HepG2 (cell line): ENCODE results near the gene ANTXR1. TPM values are rescaled to one million over a fixed set of nuclear protein-coding genes. Genes with fewer than 3 reads are reported as not detected.

Experiments
- ARID2 ChIP-seq: sonication (generic); formaldehyde crosslinking; IDR thresholded peaks from 2 replicates; pipeline ENCODE4 v1.8.1; 2022; ENCODE audit warnings: mild to moderate bottlenecking, missing genetic modification reagents, borderline replicate concordance
- CEBPG ChIP-seq: IDR thresholded peaks from 2 replicates; pipeline ENCODE4 v1.6.1; 2016
- CREM ChIP-seq, 2 experiments: sonication (generic) in 1 of 2; formaldehyde crosslinking in 1 of 2; IDR thresholded peaks; 2 replicates each; pipeline versions ENCODE4 v1.4.0 to v1.6.1; 2016 to 2020; ENCODE audit warnings: antibody characterized with exemption in 1 of 2, mild to moderate bottlenecking in 1 of 2, missing genetic modification reagents in 1 of 2
- EEA1 ChIP-seq: sonication (generic); formaldehyde crosslinking; IDR thresholded peaks from 2 replicates; pipeline ENCODE4 v1.5.1; 2020; ENCODE audit warnings: mild to moderate bottlenecking, missing genetic modification reagents, borderline replicate concordance
- GZF1 ChIP-seq: sonication (generic); formaldehyde crosslinking; IDR thresholded peaks from 2 replicates; pipeline ENCODE4 v1.5.1; 2020; ENCODE audit warnings: mild to moderate bottlenecking, missing genetic modification reagents
- HDAC2 ChIP-seq: sonication (generic); formaldehyde crosslinking; IDR thresholded peaks from 2 replicates; pipeline ENCODE4 v1.4.0; 2020; ENCODE audit warnings: missing genetic modification reagents
- JUN ChIP-seq: sonication (generic); formaldehyde crosslinking; IDR thresholded peaks from 2 replicates; pipeline ENCODE4 v1.4.0; 2020; ENCODE audit warnings: mild to moderate bottlenecking, missing genetic modification reagents
- KDM1A ChIP-seq: IDR thresholded peaks from 2 replicates; pipeline ENCODE4 v1.6.1; 2016; ENCODE audit warnings: missing compliant biosample characterization
- LCORL ChIP-seq, 2 experiments: fragments of 450-650 bp in 1 of 2; sonication (generic) in 1 of 2; formaldehyde crosslinking in 1 of 2; IDR thresholded peaks; 2 replicates each; pipeline versions ENCODE4 v1.5.0 to v1.6.1; 2017 to 2020; ENCODE audit warnings: antibody characterized with exemption in 1 of 2, missing genetic modification reagents in 1 of 2
- NCOA1 ChIP-seq: sonication (generic); formaldehyde crosslinking; IDR thresholded peaks from 2 replicates; pipeline ENCODE4 v1.9.0; 2021; ENCODE audit warnings: missing genetic modification reagents
- SCMH1 ChIP-seq: sonication (generic); formaldehyde crosslinking; IDR thresholded peaks from 2 replicates; pipeline ENCODE4 v1.9.0; 2021; ENCODE audit warnings: missing genetic modification reagents, mild to moderate bottlenecking, borderline replicate concordance
- SRSF1 ChIP-seq: fragments of 200-400 bp; formaldehyde crosslinking; optimal IDR thresholded peaks from 2 replicates; pipeline ENCODE3; 2017; ENCODE audit warnings: mild to moderate bottlenecking, low read depth, low read length, moderate library complexity
- SSRP1 ChIP-seq: IDR thresholded peaks from 2 replicates; pipeline ENCODE4 v1.6.1; 2016; ENCODE audit warnings: control low read depth
- TBP ChIP-seq: sonication (generic); formaldehyde crosslinking; IDR thresholded peaks from 2 replicates; pipeline ENCODE4 v1.5.0; 2020; ENCODE audit warnings: missing genetic modification reagents
- TEAD3 ChIP-seq: optimal IDR thresholded peaks from 2 replicates; pipeline ENCODE3; 2016; ENCODE audit warnings: borderline replicate concordance
- U2AF1 ChIP-seq: fragments of 200-400 bp; formaldehyde crosslinking; optimal IDR thresholded peaks from 2 replicates; pipeline ENCODE3; 2017; ENCODE audit warnings: mild to moderate bottlenecking, low read depth, low read length
- ZBTB7B ChIP-seq: sonication (generic); formaldehyde crosslinking; IDR thresholded peaks from 2 replicates; pipeline ENCODE4 v1.4.0; 2020; ENCODE audit warnings: missing genetic modification reagents
- ZFP82 ChIP-seq: sonication (generic); formaldehyde crosslinking; IDR thresholded peaks from 2 replicates; pipeline ENCODE4 v1.5.1; 2020; ENCODE audit warnings: mild to moderate bottlenecking, missing genetic modification reagents, borderline replicate concordance
- ZFY ChIP-seq: sonication (generic); formaldehyde crosslinking; IDR thresholded peaks from 2 replicates; pipeline ENCODE4 v1.4.0; 2020; ENCODE audit warnings: missing genetic modification reagents
- ZNF12 ChIP-seq: sonication (generic); formaldehyde crosslinking; IDR thresholded peaks from 2 replicates; pipeline ENCODE4 v1.5.0; 2020; ENCODE audit warnings: missing genetic modification reagents
- ZNF24 ChIP-seq: fragments of 450-650 bp; IDR thresholded peaks from 2 replicates; pipeline ENCODE4 v1.6.1; 2017; ENCODE audit warnings: antibody characterized with exemption, mild to moderate bottlenecking
- ZNF589 ChIP-seq: sonication (generic); formaldehyde crosslinking; conservative IDR thresholded peaks from 2 replicates; pipeline ENCODE4 v1.8.0; 2022; ENCODE audit warnings: mild to moderate bottlenecking, moderate library complexity, missing genetic modification reagents
- ZNF766 ChIP-seq: sonication (generic); formaldehyde crosslinking; IDR thresholded peaks from 2 replicates; pipeline ENCODE4 v1.5.0; 2020; ENCODE audit warnings: missing genetic modification reagents, borderline replicate concordance
- polyA plus RNA-seq, 8 experiments: library from polyadenylated mRNA; depleted of rRNA in 3 of 8; stranded (reverse) in 7 of 8; unstranded in 1 of 8; fragments of >200 nt; fragmentation: Illumina TruSeq in 4 of 8; extraction: Trizol in 4 of 8; gene quantifications; 2 replicates each; pipeline versions ENCODE4 v1.2.1 to v1.2.3, GENCODE V29; 2011 to 2016; ENCODE audit warnings: low read depth in 4 of 8, missing spikeins in 1 of 8, mixed read lengths in 1 of 8; ENCODE audit not compliant: insufficient read depth in 1 of 8
- total RNA-seq, 5 experiments: library from RNA; depleted of rRNA; stranded (reverse); fragments of >200 nt; fragmentation: Illumina TruSeq; extraction: Trizol; gene quantifications; 2 replicates each; pipeline ENCODE4 v1.2.3, GENCODE V29; 2016; ENCODE audit warnings: low read depth in 1 of 5
- TF ChIP-seq, protein P1 (sequence below): sonication (generic); formaldehyde crosslinking; IDR thresholded peaks from 2 replicates; pipeline ENCODE4 v1.4.0; 2020; ENCODE audit warnings: missing genetic modification reagents
- TF ChIP-seq, protein P2 (sequence below): sonication (generic); formaldehyde crosslinking; IDR thresholded peaks from 2 replicates; pipeline ENCODE4 v1.8.0; 2022; ENCODE audit warnings: missing genetic modification reagents, mild to moderate bottlenecking, borderline replicate concordance
- TF ChIP-seq, protein P3 (sequence below): sonication (generic); formaldehyde crosslinking; conservative IDR thresholded peaks from 2 replicates; pipeline ENCODE4 v1.4.0; 2020; ENCODE audit warnings: missing genetic modification reagents
- TF ChIP-seq, protein P4 (sequence below): IDR thresholded peaks from 2 replicates; pipeline ENCODE4 v1.6.1; 2016; ENCODE audit warnings: control low read depth

ANTXR1 gene
- total and polyA plus RNA-seq, 2 of the 13 experiments (the other 11 are each of a cell fraction or from before 2014, with no cell fraction given) = 4.5 to 12.7 TPM

DNA sequence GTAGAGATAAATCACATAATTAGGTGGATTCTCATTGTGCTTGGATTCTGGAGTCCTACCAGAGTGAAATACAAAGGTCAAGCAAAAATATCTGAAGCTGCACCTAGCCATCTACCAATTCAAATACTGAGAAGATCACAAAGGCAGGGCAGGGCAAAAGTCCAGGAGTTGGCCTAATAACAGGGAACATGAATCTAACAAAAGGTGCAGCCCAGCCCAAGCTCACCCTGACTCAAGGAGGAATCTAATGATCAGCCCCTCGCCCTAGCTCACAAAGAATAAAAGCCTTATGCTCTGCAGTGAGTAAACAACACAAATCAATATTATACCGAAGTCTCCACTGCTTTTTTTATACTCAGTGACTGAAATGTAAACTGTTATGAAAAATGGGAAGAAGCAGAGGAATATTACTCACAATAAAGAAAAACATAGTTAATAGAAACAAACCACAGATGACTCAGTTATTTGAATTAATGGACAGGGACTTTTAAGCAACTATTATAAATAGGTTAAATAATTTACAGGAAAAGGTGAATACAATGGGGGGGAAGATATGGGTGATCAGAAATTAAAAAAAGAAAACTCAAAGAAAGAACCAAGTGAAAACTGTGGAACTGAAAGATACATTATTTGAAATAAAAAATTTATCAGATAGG lies 49.5 kb downstream of the ANTXR1 start (continued):
- TF ChIP-seq U2AF1 (no peak), LCORL (IDR thresholded peaks at IDR 0.05) (no peak), LCORL (CRISPR knock-in tag; IDR thresholded peaks at IDR 0.05) (peak; percentile 70), ZNF589 (CRISPR knock-in tag) (no peak), ZNF12 (CRISPR knock-in tag) (peak; percentile 83), ARID2 (CRISPR knock-in tag) (no peak), ZNF766 (CRISPR knock-in tag) (no peak), ZBTB7B (CRISPR knock-in tag) (no peak), CEBPG (CRISPR knock-in tag) (no peak), HDAC2 (CRISPR knock-in tag) (peak; percentile 50; the same call in 1 of the 2 replicates), GZF1 (CRISPR knock-in tag) (no peak), CREM (IDR thresholded peaks at IDR 0.05) (no peak; the same call in 1 of the 2 replicates), CREM (CRISPR knock-in tag; IDR thresholded peaks at IDR 0.05) (no peak), NCOA1 (CRISPR knock-in tag) (no peak), ZFY (CRISPR knock-in tag) (no peak), SCMH1 (CRISPR knock-in tag) (no peak), SSRP1 (CRISPR knock-in tag) (no peak), KDM1A (CRISPR knock-in tag) (no peak), JUN (no peak), TEAD3 (CRISPR knock-in tag) (peak; percentile 38), SRSF1 (no peak), ZNF24 (no peak), TBP (no peak), EEA1 (CRISPR knock-in tag) (no peak), ZFP82 (CRISPR knock-in tag) (no peak)
- TF ChIP-seq, protein P1, sequence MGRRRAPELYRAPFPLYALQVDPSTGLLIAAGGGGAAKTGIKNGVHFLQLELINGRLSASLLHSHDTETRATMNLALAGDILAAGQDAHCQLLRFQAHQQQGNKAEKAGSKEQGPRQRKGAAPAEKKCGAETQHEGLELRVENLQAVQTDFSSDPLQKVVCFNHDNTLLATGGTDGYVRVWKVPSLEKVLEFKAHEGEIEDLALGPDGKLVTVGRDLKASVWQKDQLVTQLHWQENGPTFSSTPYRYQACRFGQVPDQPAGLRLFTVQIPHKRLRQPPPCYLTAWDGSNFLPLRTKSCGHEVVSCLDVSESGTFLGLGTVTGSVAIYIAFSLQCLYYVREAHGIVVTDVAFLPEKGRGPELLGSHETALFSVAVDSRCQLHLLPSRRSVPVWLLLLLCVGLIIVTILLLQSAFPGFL = no peak
- TF ChIP-seq, protein P2, sequence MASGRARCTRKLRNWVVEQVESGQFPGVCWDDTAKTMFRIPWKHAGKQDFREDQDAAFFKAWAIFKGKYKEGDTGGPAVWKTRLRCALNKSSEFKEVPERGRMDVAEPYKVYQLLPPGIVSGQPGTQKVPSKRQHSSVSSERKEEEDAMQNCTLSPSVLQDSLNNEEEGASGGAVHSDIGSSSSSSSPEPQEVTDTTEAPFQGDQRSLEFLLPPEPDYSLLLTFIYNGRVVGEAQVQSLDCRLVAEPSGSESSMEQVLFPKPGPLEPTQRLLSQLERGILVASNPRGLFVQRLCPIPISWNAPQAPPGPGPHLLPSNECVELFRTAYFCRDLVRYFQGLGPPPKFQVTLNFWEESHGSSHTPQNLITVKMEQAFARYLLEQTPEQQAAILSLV (CRISPR knock-in tag) = no peak
- TF ChIP-seq, protein P3, sequence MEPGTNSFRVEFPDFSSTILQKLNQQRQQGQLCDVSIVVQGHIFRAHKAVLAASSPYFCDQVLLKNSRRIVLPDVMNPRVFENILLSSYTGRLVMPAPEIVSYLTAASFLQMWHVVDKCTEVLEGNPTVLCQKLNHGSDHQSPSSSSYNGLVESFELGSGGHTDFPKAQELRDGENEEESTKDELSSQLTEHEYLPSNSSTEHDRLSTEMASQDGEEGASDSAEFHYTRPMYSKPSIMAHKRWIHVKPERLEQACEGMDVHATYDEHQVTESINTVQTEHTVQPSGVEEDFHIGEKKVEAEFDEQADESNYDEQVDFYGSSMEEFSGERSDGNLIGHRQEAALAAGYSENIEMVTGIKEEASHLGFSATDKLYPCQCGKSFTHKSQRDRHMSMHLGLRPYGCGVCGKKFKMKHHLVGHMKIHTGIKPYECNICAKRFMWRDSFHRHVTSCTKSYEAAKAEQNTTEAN (CRISPR knock-in tag) = no peak
- TF ChIP-seq, protein P4, sequence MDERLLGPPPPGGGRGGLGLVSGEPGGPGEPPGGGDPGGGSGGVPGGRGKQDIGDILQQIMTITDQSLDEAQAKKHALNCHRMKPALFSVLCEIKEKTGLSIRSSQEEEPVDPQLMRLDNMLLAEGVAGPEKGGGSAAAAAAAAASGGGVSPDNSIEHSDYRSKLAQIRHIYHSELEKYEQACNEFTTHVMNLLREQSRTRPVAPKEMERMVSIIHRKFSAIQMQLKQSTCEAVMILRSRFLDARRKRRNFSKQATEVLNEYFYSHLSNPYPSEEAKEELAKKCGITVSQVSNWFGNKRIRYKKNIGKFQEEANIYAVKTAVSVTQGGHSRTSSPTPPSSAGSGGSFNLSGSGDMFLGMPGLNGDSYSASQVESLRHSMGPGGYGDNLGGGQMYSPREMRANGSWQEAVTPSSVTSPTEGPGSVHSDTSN (CRISPR knock-in tag) = no peak
